ENCODE data around the gene UBA52.

GRCh38 chr19:18594096-18594823, 22.6 kb downstream of the UBA52 start:
- TF ChIP-seq ZKSCAN5 (CRISPR knock-in tag; IDR thresholded peaks at IDR 0.05) (no peak), REST (IDR thresholded peaks at IDR 0.05; ENCODE audit: borderline replicate concordance in 1 of 2, low read depth in 1 of 2, low read length in 2 of 2) (no peak), NCOR1 (IDR thresholded peaks at IDR 0.05; ENCODE audit: borderline replicate concordance, low read length) (no peak), FOSL2 (CRISPR knock-in tag; IDR thresholded peaks at IDR 0.05) (no peak), HDAC6 (IDR thresholded peaks at IDR 0.05; ENCODE audit: low read depth, low read length) (no peak)
